Measurements from ENCODE around the gene SRP9.
A peak's percentile ranks its signal among the peaks of the same experiment; 100 is the strongest.

Gene SRP9

DNA sequence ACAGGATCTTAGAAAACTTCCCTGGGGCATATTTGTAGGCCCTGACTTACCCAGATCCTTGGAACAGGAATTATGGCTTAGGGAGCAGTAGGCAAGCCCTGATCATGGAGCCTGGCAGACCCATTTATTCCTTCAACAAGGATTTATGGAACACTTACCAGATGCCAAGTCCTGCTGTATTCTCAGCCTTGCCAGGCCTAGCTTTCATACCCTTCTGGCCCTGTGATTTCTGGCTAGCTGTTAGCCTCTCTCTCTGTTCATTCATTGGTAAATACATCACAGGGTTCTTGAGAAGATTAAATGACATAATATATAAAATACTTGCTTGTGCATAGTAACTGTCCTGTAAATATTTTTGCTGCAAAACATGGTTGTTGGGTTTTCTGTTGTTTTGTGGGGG, 32.4 kb upstream of the SRP9 start:
- H3K4me3 ChIP-seq (ENCODE audit: extremely low read depth, insufficient read depth, low read length, poor library complexity, severe bottlenecking), result no peak overlapping the region
- H3K36me3 ChIP-seq (ENCODE audit: control insufficient read depth, insufficient read depth, low read length), result no peaks in the 10 kb centered on the region
- H3K9me3 ChIP-seq (ENCODE audit: control insufficient read depth, low read length), result no peaks in the 10 kb centered on the region
- H3K4me1 ChIP-seq (ENCODE audit: control insufficient read depth, insufficient read depth, low read length, poor library complexity, severe bottlenecking), result peaks cover 12% of the 10 kb centered on the region
- no peak overlapping the region for H3K27ac ChIP-seq (ENCODE audit: low read depth, low read length, severe bottlenecking)

GRCh38 chr1:225746361-225747179, 31.1 kb upstream of the SRP9 start:
- 21 to 45% methylated on average over 12 to 14 of the region's 18 CpGs for WGBS, 2 experiments (ENCODE audit: insufficient coverage in 2 of 2)
- H3K4me1 ChIP-seq (ENCODE audit: control insufficient read depth, insufficient read depth, low read length, poor library complexity, severe bottlenecking), result peaks cover 12% of the 10 kb centered on the region
- no peak overlapping the region for H3K4me3 ChIP-seq (ENCODE audit: extremely low read depth, insufficient read depth, low read length, poor library complexity, severe bottlenecking)
- no peaks in the 10 kb centered on the region for H3K9me3 ChIP-seq (ENCODE audit: control insufficient read depth, low read length)
- peak overlapping the region; percentile 66 for H3K27ac ChIP-seq (ENCODE audit: low read depth, low read length, severe bottlenecking)
- H3K36me3 ChIP-seq (ENCODE audit: control insufficient read depth, insufficient read depth, low read length), result no peaks in the 10 kb centered on the region

DNA sequence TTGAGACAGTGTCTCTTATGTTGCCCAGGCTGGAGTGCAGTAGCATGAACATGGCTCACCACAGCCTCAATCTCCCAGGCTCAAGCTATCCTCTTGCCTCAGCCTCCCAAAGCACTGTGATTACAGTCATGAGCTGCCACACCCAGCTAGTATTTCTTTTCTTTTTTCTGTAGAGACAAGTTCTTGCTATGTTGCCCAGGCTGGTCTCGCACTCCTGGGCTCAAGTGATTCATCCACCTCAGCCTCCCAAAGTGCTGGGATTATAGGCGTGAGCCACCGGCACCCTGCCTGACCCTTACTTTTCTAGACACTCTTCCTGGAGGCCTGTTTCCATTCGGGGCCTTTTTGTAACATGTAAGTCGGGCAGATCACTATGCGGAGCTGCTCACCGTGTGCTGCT, 30.1 kb upstream of the SRP9 start:
- peak overlapping the region; percentile 10 for H3K27ac ChIP-seq (ENCODE audit: low read depth, low read length, severe bottlenecking)
- no peak overlapping the region for H3K4me3 ChIP-seq (ENCODE audit: extremely low read depth, insufficient read depth, low read length, poor library complexity, severe bottlenecking)
- peaks cover 12% of the 10 kb centered on the region for H3K4me1 ChIP-seq (ENCODE audit: control insufficient read depth, insufficient read depth, low read length, poor library complexity, severe bottlenecking)
- H3K36me3 ChIP-seq (ENCODE audit: control insufficient read depth, insufficient read depth, low read length), result no peaks in the 10 kb centered on the region
- 85 to 92% methylated on average over 7 of the region's 7 CpGs for WGBS, 2 experiments (ENCODE audit: insufficient coverage in 2 of 2)
- no peaks in the 10 kb centered on the region for H3K9me3 ChIP-seq (ENCODE audit: control insufficient read depth, low read length)

DNA sequence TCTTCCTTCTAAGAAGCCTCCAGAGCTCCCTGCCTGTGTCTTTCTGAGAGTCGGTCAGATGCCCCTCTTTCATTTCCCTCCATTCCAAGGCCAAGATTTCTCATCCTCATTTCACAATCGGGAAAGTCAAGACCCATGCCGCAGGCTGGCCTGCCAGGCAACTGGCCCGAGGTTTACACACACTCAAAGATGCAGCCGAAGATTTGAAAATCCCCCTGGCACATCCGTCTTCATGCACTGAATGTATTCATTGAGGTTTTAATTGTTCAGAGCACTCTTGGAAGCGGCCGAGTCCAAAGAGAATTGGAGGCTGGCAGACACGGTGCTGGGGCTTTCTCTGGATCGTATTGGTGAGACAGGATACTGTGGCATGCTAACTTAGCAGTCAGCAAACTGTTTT, 29.1 kb upstream of the SRP9 start:
- Histone ChIP-seq H3K36me3 (ENCODE audit: control insufficient read depth, insufficient read depth, low read length) (no peaks in the 10 kb centered on the region), H3K4me1 (ENCODE audit: control insufficient read depth, insufficient read depth, low read length, poor library complexity, severe bottlenecking) (peaks cover 12% of the 10 kb centered on the region), H3K9me3 (ENCODE audit: control insufficient read depth, low read length) (no peaks in the 10 kb centered on the region), H3K4me3 (ENCODE audit: extremely low read depth, insufficient read depth, low read length, poor library complexity, severe bottlenecking) (no peak overlapping the region), H3K27ac (ENCODE audit: low read depth, low read length, severe bottlenecking) (no peak overlapping the region)
- WGBS, 2 experiments (ENCODE audit: insufficient coverage in 2 of 2), result 92 to 94% methylated on average over 8 to 10 of the region's 10 CpGs

DNA sequence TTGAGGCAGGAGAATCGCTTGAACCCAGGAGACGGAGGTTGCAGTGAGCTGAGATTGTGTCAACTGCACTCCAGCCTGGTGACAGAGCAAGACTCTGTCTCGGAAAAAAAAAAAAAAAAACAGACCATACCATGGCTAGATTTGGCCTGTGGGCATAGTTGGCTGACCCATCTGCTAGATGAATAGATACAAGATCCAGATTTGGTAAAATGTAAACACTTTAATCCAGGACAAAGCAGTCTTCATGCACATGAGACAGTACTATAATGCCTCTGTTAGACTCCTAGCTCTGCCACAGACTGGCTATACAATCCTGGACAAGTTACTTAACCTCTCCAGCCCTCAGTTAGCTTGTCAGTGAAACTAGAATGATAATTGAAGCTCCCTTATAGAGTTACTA, 27.9 kb upstream of the SRP9 start:
- WGBS, 2 experiments (ENCODE audit: insufficient coverage in 2 of 2), result 100% methylated on average over 2 to 3 of the region's 3 CpGs
- Histone ChIP-seq H3K4me3 (ENCODE audit: extremely low read depth, insufficient read depth, low read length, poor library complexity, severe bottlenecking) (no peak overlapping the region), H3K4me1 (ENCODE audit: control insufficient read depth, insufficient read depth, low read length, poor library complexity, severe bottlenecking) (peaks cover 12% of the 10 kb centered on the region), H3K9me3 (ENCODE audit: control insufficient read depth, low read length) (no peaks in the 10 kb centered on the region), H3K27ac (ENCODE audit: low read depth, low read length, severe bottlenecking) (no peak overlapping the region), H3K36me3 (ENCODE audit: control insufficient read depth, insufficient read depth, low read length) (no peaks in the 10 kb centered on the region)

DNA sequence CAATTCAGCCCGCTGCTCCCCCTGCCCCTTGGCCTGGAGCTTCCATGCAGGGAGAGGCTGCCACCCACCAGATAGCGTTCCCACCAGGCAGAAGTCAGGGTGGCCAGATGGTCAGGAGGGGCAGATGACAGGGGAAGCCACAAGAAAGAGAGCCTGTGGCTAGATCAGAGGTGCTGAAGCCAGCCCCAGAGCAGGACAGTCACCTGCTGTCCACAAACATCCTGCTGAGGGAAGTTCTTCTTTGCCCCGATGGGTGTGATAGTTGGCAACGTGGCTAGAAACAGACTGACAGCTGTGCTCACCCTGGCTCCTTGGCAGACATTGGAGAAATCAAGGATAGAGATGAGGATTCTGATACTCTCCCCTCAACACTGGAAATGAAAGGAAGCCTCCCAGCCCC, 27.2 kb upstream of the SRP9 start:
- H3K36me3 ChIP-seq (ENCODE audit: control insufficient read depth, insufficient read depth, low read length), result no peaks in the 10 kb centered on the region
- WGBS, 2 experiments (ENCODE audit: insufficient coverage in 2 of 2), result 81 to 88% methylated on average over 3 to 4 of the region's 4 CpGs
- no peak overlapping the region for H3K4me3 ChIP-seq (ENCODE audit: extremely low read depth, insufficient read depth, low read length, poor library complexity, severe bottlenecking)
- H3K4me1 ChIP-seq (ENCODE audit: control insufficient read depth, insufficient read depth, low read length, poor library complexity, severe bottlenecking), result peaks cover 12% of the 10 kb centered on the region
- H3K27ac ChIP-seq (ENCODE audit: low read depth, low read length, severe bottlenecking), result no peak overlapping the region
- H3K9me3 ChIP-seq (ENCODE audit: control insufficient read depth, low read length), result no peaks in the 10 kb centered on the region

GRCh38 chr1:225750875-225751824, 26.5 kb upstream of the SRP9 start:
- no peak overlapping the region for H3K27ac ChIP-seq (ENCODE audit: low read depth, low read length, severe bottlenecking)
- no peak overlapping the region for H3K4me3 ChIP-seq (ENCODE audit: extremely low read depth, insufficient read depth, low read length, poor library complexity, severe bottlenecking)
- peaks cover 20% of the 10 kb centered on the region for H3K4me1 ChIP-seq (ENCODE audit: control insufficient read depth, insufficient read depth, low read length, poor library complexity, severe bottlenecking)
- 84 to 92% methylated on average over 6 to 7 of the region's 11 CpGs for WGBS, 2 experiments (ENCODE audit: insufficient coverage in 2 of 2)
- H3K9me3 ChIP-seq (ENCODE audit: control insufficient read depth, low read length), result no peaks in the 10 kb centered on the region
- no peaks in the 10 kb centered on the region for H3K36me3 ChIP-seq (ENCODE audit: control insufficient read depth, insufficient read depth, low read length)

DNA sequence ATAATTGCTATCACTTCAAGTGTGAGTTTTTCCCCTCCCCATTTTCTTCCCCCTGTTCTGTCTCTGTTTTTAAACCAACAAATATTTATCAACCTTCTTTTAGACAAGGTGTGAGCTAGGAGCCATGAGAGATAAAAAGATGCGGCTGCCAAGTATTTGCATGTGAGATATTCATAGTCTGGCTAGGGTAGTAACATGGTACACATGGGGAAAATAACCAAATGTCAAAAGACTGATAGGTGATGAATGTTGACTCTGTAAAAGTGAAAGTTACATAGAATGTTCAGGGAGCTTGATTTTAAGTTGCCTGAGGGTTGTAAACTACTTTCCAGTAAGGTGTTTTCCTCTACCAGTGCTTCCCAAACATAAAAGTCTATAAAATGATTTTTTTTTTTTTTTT, 25.4 kb upstream of the SRP9 start:
- H3K36me3 ChIP-seq (ENCODE audit: control insufficient read depth, insufficient read depth, low read length), result no peaks in the 10 kb centered on the region
- peaks cover 22% of the 10 kb centered on the region for H3K4me1 ChIP-seq (ENCODE audit: control insufficient read depth, insufficient read depth, low read length, poor library complexity, severe bottlenecking)
- no peak overlapping the region for H3K4me3 ChIP-seq (ENCODE audit: extremely low read depth, insufficient read depth, low read length, poor library complexity, severe bottlenecking)
- H3K9me3 ChIP-seq (ENCODE audit: control insufficient read depth, low read length), result no peaks in the 10 kb centered on the region
- H3K27ac ChIP-seq (ENCODE audit: low read depth, low read length, severe bottlenecking), result no peak overlapping the region
- 75% methylated on average over 1 of the region's 1 CpG; no CpG with 5 or more reads in 1 of the 2 experiments for WGBS, 2 experiments (ENCODE audit: insufficient coverage in 2 of 2)

GRCh38 chr1:225754940-225755641, 22.5 kb upstream of the SRP9 start:
- 65 to 72% methylated on average over 7 to 9 of the region's 10 CpGs for WGBS, 2 experiments (ENCODE audit: insufficient coverage in 2 of 2)
- H3K27ac ChIP-seq (ENCODE audit: low read depth, low read length, severe bottlenecking), result peak overlapping the region; percentile 30
- peaks cover 12% of the 10 kb centered on the region for H3K4me1 ChIP-seq (ENCODE audit: control insufficient read depth, insufficient read depth, low read length, poor library complexity, severe bottlenecking)
- H3K9me3 ChIP-seq (ENCODE audit: control insufficient read depth, low read length), result no peaks in the 10 kb centered on the region
- H3K36me3 ChIP-seq (ENCODE audit: control insufficient read depth, insufficient read depth, low read length), result no peaks in the 10 kb centered on the region
- H3K4me3 ChIP-seq (ENCODE audit: extremely low read depth, insufficient read depth, low read length, poor library complexity, severe bottlenecking), result no peak overlapping the region

DNA sequence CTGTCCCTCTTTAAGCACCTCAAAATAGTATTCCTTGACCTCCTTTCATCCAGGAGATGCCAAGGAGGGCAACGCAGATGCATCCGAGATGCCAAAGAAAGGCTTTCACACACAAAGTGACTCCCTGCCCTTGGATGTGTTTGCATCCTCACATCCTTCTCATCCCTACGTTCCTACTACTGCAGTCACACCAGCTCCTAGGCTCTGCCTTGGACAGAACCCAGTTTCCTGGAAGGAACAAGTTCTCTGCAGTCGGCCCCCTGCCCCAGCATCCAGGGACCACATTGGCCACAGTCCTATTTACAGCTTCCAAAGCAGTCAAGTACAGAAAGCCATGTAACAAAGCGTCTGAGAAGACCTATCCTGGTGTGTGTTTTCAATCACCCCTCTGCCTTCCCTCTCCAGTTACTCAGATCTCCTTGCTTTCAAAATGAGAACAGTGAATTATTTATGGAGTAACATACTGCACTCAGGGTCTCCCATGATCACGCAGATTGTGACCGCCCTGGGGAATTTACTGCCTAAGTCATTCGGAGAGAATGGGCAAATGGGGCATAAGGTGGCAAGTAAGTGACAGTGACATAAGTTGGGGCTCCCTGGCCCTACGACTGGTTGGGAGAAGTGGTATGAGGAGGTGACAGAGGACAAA, 21.8 kb upstream of the SRP9 start:
- Histone ChIP-seq H3K4me1 (ENCODE audit: control insufficient read depth, insufficient read depth, low read length, poor library complexity, severe bottlenecking) (peaks cover 12% of the 10 kb centered on the region), H3K9me3 (ENCODE audit: control insufficient read depth, low read length) (no peaks in the 10 kb centered on the region), H3K4me3 (ENCODE audit: extremely low read depth, insufficient read depth, low read length, poor library complexity, severe bottlenecking) (no peak overlapping the region), H3K36me3 (ENCODE audit: control insufficient read depth, insufficient read depth, low read length) (no peaks in the 10 kb centered on the region), H3K27ac (ENCODE audit: low read depth, low read length, severe bottlenecking) (peak overlapping the region; percentile 30)
- 92 to 94% methylated on average over 8 of the region's 9 CpGs for WGBS, 2 experiments (ENCODE audit: insufficient coverage in 2 of 2)

Measured in mesodermal cell (in vitro differentiated cells).